H9 (cell line): ENCODE data around the gene RGPD6. TPM values are rescaled to one million over a fixed set of nuclear protein-coding genes. Genes with fewer than 3 reads are reported as not detected.
"Not testable (repeated sequence)": the region's sequence is repeated elsewhere in the genome, so short reads cannot be mapped to it uniquely, and the experiment has no call there.

Source experiments
- DNase-seq: peaks from one replicate; pipeline ENCODE4 v3.0.0-alpha.2; 2017
- H2AFZ ChIP-seq: one replicate; pipeline ENCODE4 v1.6.1; 2013; ENCODE audit warnings: mild to moderate bottlenecking, low read length, control low read depth, moderate library complexity
- H2AK5ac ChIP-seq: 2 replicates; pipeline ENCODE4 v1.6.1; 2013; ENCODE audit warnings: low read length, control low read depth, mixed read lengths; ENCODE audit not compliant: insufficient read length
- H2BK120ac ChIP-seq: one replicate; pipeline ENCODE4 v1.6.1; 2013; ENCODE audit warnings: low read depth, mild to moderate bottlenecking, low read length, control low read depth, inconsistent platforms; ENCODE audit not compliant: poor library complexity, severe bottlenecking
- H2BK12ac ChIP-seq: 2 replicates; pipeline ENCODE4 v1.6.1; 2013; ENCODE audit warnings: low read length, control low read depth, mixed read lengths, low read depth; ENCODE audit not compliant: insufficient read length
- H2BK15ac ChIP-seq: 2 replicates; pipeline ENCODE4 v1.6.1; 2013; ENCODE audit warnings: low read depth, low read length, control low read depth
- H2BK20ac ChIP-seq: one replicate; pipeline ENCODE4 v1.6.1; 2013; ENCODE audit warnings: low read depth, mild to moderate bottlenecking, low read length, control low read depth, inconsistent platforms; ENCODE audit not compliant: poor library complexity, severe bottlenecking
- H2BK5ac ChIP-seq: 2 replicates; pipeline ENCODE4 v1.6.1; 2013; ENCODE audit warnings: low read length, control low read depth, mixed read lengths; ENCODE audit not compliant: insufficient read length
- H3K14ac ChIP-seq: 2 replicates; pipeline ENCODE4 v1.6.1; 2013; ENCODE audit warnings: low read length, control low read depth; ENCODE audit not compliant: insufficient read depth
- H3K18ac ChIP-seq: 2 replicates; pipeline ENCODE4 v1.6.1; 2013; ENCODE audit warnings: low read depth, mild to moderate bottlenecking, mixed read lengths, low read length, control low read depth; ENCODE audit not compliant: insufficient read length
- H3K23ac ChIP-seq: 2 replicates; pipeline ENCODE4 v1.6.1; 2013; ENCODE audit warnings: low read length, control low read depth, mixed read lengths, low read depth; ENCODE audit not compliant: insufficient read length
- H3K23me2 ChIP-seq: 2 replicates; pipeline ENCODE4 v1.6.1; 2013; ENCODE audit warnings: low read depth, mild to moderate bottlenecking, mixed read lengths, low read length, control low read depth; ENCODE audit not compliant: insufficient read length, poor library complexity, severe bottlenecking
- H3K27ac ChIP-seq: 2 replicates; pipeline ENCODE4 v1.5.1; 2013; ENCODE audit warnings: low read length, control low read depth, mixed read lengths, low read depth; ENCODE audit not compliant: insufficient read length
- H3K27me3 ChIP-seq: 2 replicates; pipeline ENCODE4 v1.6.1; 2013; ENCODE audit warnings: low read length, control low read depth, inconsistent platforms; ENCODE audit not compliant: insufficient read depth
- H3K4ac ChIP-seq: 2 replicates; pipeline ENCODE4 v1.6.1; 2013; ENCODE audit warnings: low read depth, mild to moderate bottlenecking, control low read depth, inconsistent platforms, low read length, moderate library complexity
- H3K4me1 ChIP-seq: 2 replicates; pipeline ENCODE4 v1.6.1; 2013; ENCODE audit warnings: low read length, control low read depth, inconsistent platforms; ENCODE audit not compliant: insufficient read depth
- H3K4me2 ChIP-seq: 2 replicates; pipeline ENCODE4 v1.6.1; 2013; ENCODE audit warnings: low read length, control low read depth, mixed read lengths; ENCODE audit not compliant: insufficient read length, insufficient read depth
- H3K56ac ChIP-seq: 2 replicates; pipeline ENCODE4 v1.6.1; 2013; ENCODE audit warnings: low read depth, mild to moderate bottlenecking, mixed read lengths, low read length, control low read depth; ENCODE audit not compliant: insufficient read length
- H3K79me1 ChIP-seq: 2 replicates; pipeline ENCODE4 v1.6.1; 2013; ENCODE audit warnings: low read depth, mild to moderate bottlenecking, moderate library complexity, low read length, control low read depth, inconsistent platforms; ENCODE audit not compliant: insufficient read depth, poor library complexity, severe bottlenecking
- H3K79me2 ChIP-seq: 2 replicates; pipeline ENCODE4 v1.6.1; 2013; ENCODE audit warnings: low read length, control low read depth, inconsistent platforms; ENCODE audit not compliant: insufficient read depth
- H3K9ac ChIP-seq: 2 replicates; pipeline ENCODE4 v1.6.1; 2013; ENCODE audit warnings: low read length, control low read depth, mixed read lengths; ENCODE audit not compliant: insufficient read length; ENCODE audit errors: extremely low read depth
- H3K9me3 ChIP-seq: one replicate; pipeline ENCODE4 v1.6.1; 2013; ENCODE audit warnings: low read depth, low read length, inconsistent platforms; ENCODE audit not compliant: control insufficient read depth
- H3T11ph ChIP-seq: one replicate; pipeline ENCODE4 v1.6.1; 2013; ENCODE audit warnings: mild to moderate bottlenecking, low read length, control low read depth, inconsistent platforms
- H4K20me1 ChIP-seq: one replicate; pipeline ENCODE4 v1.6.1; 2013; ENCODE audit not compliant: control insufficient read depth, insufficient read length, insufficient read depth
- H4K5ac ChIP-seq: 2 replicates; pipeline ENCODE4 v1.6.1; 2013; ENCODE audit warnings: low read depth, mild to moderate bottlenecking, mixed read lengths, low read length, control low read depth; ENCODE audit not compliant: insufficient read length
- H4K8ac ChIP-seq: replicated peaks from 2 replicates; pipeline ENCODE4 v1.6.1; 2013; ENCODE audit warnings: low read length, control low read depth, mixed read lengths, low read depth; ENCODE audit not compliant: insufficient read length
- H4K91ac ChIP-seq: 2 replicates; pipeline ENCODE4 v1.6.1; 2013; ENCODE audit warnings: low read depth, mild to moderate bottlenecking, moderate library complexity, mixed read lengths, low read length, control low read depth; ENCODE audit not compliant: insufficient read length
- H3K27ac Mint-ChIP-seq, 3 experiments: 2 replicates in 2 of 3; 3 replicates in 1 of 3; pipeline ENCODE4 v1.8.0; 2020 to 2021; ENCODE audit warnings: mixed read lengths in 3 of 3, mild to moderate bottlenecking in 1 of 3, moderate library complexity in 1 of 3
- H3K27me3 Mint-ChIP-seq: 2 replicates; pipeline ENCODE4 v1.8.0; 2021; ENCODE audit warnings: low read depth, mild to moderate bottlenecking, moderate library complexity, mixed read lengths
- H3K36me3 Mint-ChIP-seq, 3 experiments: 2 replicates in 2 of 3; 3 replicates in 1 of 3; pipeline ENCODE4 v1.8.0; 2020 to 2021; ENCODE audit warnings: low read depth in 3 of 3, mixed read lengths in 3 of 3; ENCODE audit not compliant: insufficient read depth in 1 of 3
- H3K4me1 Mint-ChIP-seq, 2 experiments: 2 replicates each; pipeline ENCODE4 v1.8.0; 2020; ENCODE audit warnings: mixed read lengths in 2 of 2
- H3K4me3 Mint-ChIP-seq, 2 experiments: 2 replicates in 1 of 2; 3 replicates in 1 of 2; pipeline ENCODE4 v1.8.0; 2020 to 2021; ENCODE audit warnings: mild to moderate bottlenecking in 2 of 2, mixed read lengths in 2 of 2, moderate library complexity in 1 of 2
- H3K9me3 Mint-ChIP-seq, 2 experiments: 2 replicates in 1 of 2; 3 replicates in 1 of 2; pipeline ENCODE4 v1.8.0; 2020; ENCODE audit warnings: mild to moderate bottlenecking in 2 of 2, mixed read lengths in 2 of 2, moderate library complexity in 1 of 2
- WGBS: extraction: QIAGEN DNeasy Blood & Tissue Kit; methylation state at CpG from one replicate; pipeline ENCODE4 v1.1.7; 2013; ENCODE audit warnings: missing lambda C conversion rate, low lambda C conversion rate, mixed read lengths; ENCODE audit not compliant: insufficient read length; ENCODE audit errors: extremely low coverage; 5-methylcytosine and 5-hydroxymethylcytosine counted together
- total RNA-seq: library from RNA; stranded (reverse); gene quantifications from 2 replicates; pipeline ENCODE4 v1.2.1, GENCODE V29; 2021

The RGPD6 gene
- total RNA-seq, 1 experiment from 2014 or later: 18.0 TPM

DNA sequence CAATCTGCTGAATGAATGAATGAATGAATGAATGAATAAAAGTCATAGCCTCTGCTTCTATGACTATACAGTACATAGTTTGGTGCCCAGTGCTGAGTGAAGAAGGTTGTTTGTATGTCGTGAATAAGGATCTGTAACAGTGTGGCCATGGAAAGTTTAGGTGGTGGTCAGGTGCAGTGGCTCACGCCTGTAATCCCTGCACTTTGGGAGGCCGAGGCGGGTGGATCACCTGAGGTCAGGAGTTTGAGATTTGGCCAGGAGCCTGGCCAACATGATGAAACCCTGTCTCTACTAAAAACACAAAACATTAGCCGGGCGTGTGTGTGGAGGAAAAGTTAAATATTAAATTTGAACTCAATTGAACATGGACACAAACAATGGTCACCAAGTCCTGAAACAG, 100.1 kb downstream of the RGPD6 start:
- not testable (repeated sequence) for H3K9me3 Mint-ChIP-seq, H3K4me1 Mint-ChIP-seq, H3K27ac Mint-ChIP-seq, H3K4me1 ChIP-seq, H3K27me3 ChIP-seq, H2BK12ac ChIP-seq, H3K27ac ChIP-seq, H3K4ac ChIP-seq, H2BK15ac ChIP-seq, H3K27me3 Mint-ChIP-seq, H4K91ac ChIP-seq, H3K4me3 Mint-ChIP-seq, H3K23ac ChIP-seq, H3K36me3 Mint-ChIP-seq, DNase-seq, H3T11ph ChIP-seq, H3K18ac ChIP-seq, H3K79me2 ChIP-seq, H4K5ac ChIP-seq, H4K8ac ChIP-seq, H2AFZ ChIP-seq, H2BK20ac ChIP-seq, H2BK120ac ChIP-seq, H2AK5ac ChIP-seq, H3K23me2 ChIP-seq, H3K4me2 ChIP-seq, H3K14ac ChIP-seq, H4K20me1 ChIP-seq, H3K56ac ChIP-seq, H3K9ac ChIP-seq, H3K9me3 ChIP-seq, H3K79me1 ChIP-seq, H2BK5ac ChIP-seq
- no CpG with 5 or more reads among the region's 6 CpGs for WGBS

DNA sequence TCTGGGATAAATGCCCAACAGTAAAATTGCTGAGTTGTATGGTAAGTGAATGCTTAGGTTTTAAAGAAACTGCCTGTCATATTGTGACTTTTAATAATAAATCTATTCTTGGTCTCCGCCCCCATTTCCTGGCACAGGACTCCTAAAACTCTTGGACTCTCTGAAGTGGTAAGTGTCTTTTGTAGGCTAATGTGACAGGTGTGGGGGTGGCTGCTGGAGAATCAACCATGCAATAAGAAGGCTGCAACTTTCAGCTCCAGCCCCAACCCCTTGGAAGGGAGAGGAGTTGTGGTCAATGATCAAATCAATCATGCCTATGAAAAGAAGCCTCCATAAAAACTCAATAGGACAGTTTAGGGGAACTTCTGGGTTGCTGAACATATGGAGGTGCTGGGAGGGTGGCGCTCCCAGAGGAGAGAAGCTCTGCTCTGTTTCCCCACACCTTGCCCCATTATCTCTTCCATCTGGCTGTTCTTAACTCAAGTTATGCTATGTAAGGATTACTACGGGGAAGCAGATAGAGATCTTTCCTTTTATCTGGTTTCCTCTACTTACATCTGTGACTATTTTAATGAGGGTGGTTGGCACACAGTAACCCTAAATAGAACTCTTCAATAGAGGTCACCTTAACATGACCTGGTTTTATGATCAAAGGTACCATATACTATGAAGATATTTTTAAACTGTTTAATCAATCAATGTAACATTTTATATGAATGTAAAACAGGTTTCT, 101.2 kb downstream of the RGPD6 start:
- H3K4me1 ChIP-seq, H2BK12ac ChIP-seq, H2BK120ac ChIP-seq, H4K20me1 ChIP-seq, H4K91ac ChIP-seq, H4K5ac ChIP-seq, H3K27me3 Mint-ChIP-seq, H3K14ac ChIP-seq, DNase-seq, H3K4me3 Mint-ChIP-seq, H2BK5ac ChIP-seq, H3K27me3 ChIP-seq, H3K23me2 ChIP-seq, H3K79me1 ChIP-seq, H3T11ph ChIP-seq, H3K9me3 Mint-ChIP-seq, H3K4ac ChIP-seq, H3K79me2 ChIP-seq, H3K36me3 Mint-ChIP-seq, H3K27ac Mint-ChIP-seq, H2BK15ac ChIP-seq, H3K9me3 ChIP-seq, H2BK20ac ChIP-seq, H3K4me1 Mint-ChIP-seq, H3K9ac ChIP-seq, H3K4me2 ChIP-seq, H3K27ac ChIP-seq, H2AK5ac ChIP-seq, H3K56ac ChIP-seq, H3K23ac ChIP-seq, H3K18ac ChIP-seq, H4K8ac ChIP-seq, H2AFZ ChIP-seq: not testable (repeated sequence)
- WGBS: no CpG with 5 or more reads among the region's 3 CpGs
